NAMALWA (cell line): Measurements from ENCODE around the gene LLPH.

Source experiments
- DNase-seq: peaks from one replicate; pipeline ENCODE4 v3.0.0-alpha.2; 2015; ENCODE audit warnings: low spot score

Gene LLPH

GRCh38 chr12:66090157-66090556 lies 40.4 kb downstream of the LLPH start:
- DNase-seq = no peak

- peak; percentile 79 for DNase-seq
Observed at GRCh38 chr12:66087365-66087943, 43.1 kb downstream of the LLPH start.

- no peak for DNase-seq
Observed at GRCh38 chr12:66085998-66086397, 44.6 kb downstream of the LLPH start.

GRCh38 chr12:66085213-66085612 lies 45.3 kb downstream of the LLPH start:
- no peak for DNase-seq

- DNase-seq = no peak
Observed at GRCh38 chr12:66083766-66084165, 46.8 kb downstream of the LLPH start.

- no peak for DNase-seq
Observed at GRCh38 chr12:66082744-66083143, 47.8 kb downstream of the LLPH start.

GRCh38 chr12:66080791-66081190 lies 49.8 kb downstream of the LLPH start:
- no peak for DNase-seq

- no peak for DNase-seq
Observed at GRCh38 chr12:66077542-66077941, 53.0 kb downstream of the LLPH start.

- DNase-seq = no peak
Observed at GRCh38 chr12:66074561-66074960, 56.0 kb downstream of the LLPH start.

GRCh38 chr12:66072566-66072965 lies 58.0 kb downstream of the LLPH start:
- DNase-seq = no peak

GRCh38 chr12:66072135-66072534 lies 58.4 kb downstream of the LLPH start:
- DNase-seq = no peak

- DNase-seq = no peak
Observed at GRCh38 chr12:66071549-66071948, 59.0 kb downstream of the LLPH start.

GRCh38 chr12:66070378-66071120 lies 60.0 kb downstream of the LLPH start:
- DNase-seq = no peak

- peak; percentile 23 for DNase-seq
Observed at GRCh38 chr12:66066929-66067523, 63.5 kb downstream of the LLPH start.
